Lower lobe of right lung (tissue), 2 donors: ENCODE data around the gene PCBP3. TPM values are rescaled to one million over a fixed set of nuclear protein-coding genes. Genes with fewer than 3 reads are reported as not detected.
A peak's percentile ranks its signal among the peaks of the same experiment; 100 is the strongest.

Experiments
- ATAC-seq, 2 donors: fragments of 200-7000 bp; cut with Tn5 transposase; one replicate each; pipeline ENCODE4 v1.9.1; 2020 to 2022; ENCODE audit warnings: mild to moderate bottlenecking in 2 of 2, moderate library complexity in 2 of 2
- DNase-seq: peaks from one replicate; pipeline ENCODE4 v3.0.0-alpha.2; 2020
- H3K27ac ChIP-seq: fragments of 200-600 bp; one replicate; pipeline ENCODE4 v1.8.0; 2022
- H3K27me3 ChIP-seq: fragments of 200-600 bp; one replicate; pipeline ENCODE4 v1.8.0; 2022; ENCODE audit warnings: low read depth
- H3K36me3 ChIP-seq: fragments of 200-600 bp; one replicate; pipeline ENCODE4 v1.8.0; 2022; ENCODE audit warnings: mild to moderate bottlenecking
- H3K4me1 ChIP-seq: fragments of 200-600 bp; one replicate; pipeline ENCODE4 v1.8.0; 2022
- H3K4me3 ChIP-seq: fragments of 200-600 bp; one replicate; pipeline ENCODE4 v1.8.0; 2022; ENCODE audit warnings: mild to moderate bottlenecking
- H3K9me3 ChIP-seq: fragments of 200-600 bp; one replicate; pipeline ENCODE4 v1.8.0; 2022
- CTCF ChIP-seq: fragments of 200-600 bp; IDR thresholded peaks from one replicate; pipeline ENCODE4 v1.8.0; 2022; ENCODE audit warnings: antibody characterized with exemption, mild to moderate bottlenecking
- intact Hi-C: fragments of 100-400 bp; cut with DNase I; formaldehyde crosslinking; loops from one replicate; pipeline ENCODE4 v1.11.0; 2022
- total RNA-seq: library from RNA; stranded (reverse); fragmentation: NEBNext Ultra II Directional; extraction: Animal tissue kit (Norgen Biotek cat#: 25700); gene quantifications from one replicate; pipeline ENCODE4 v1.2.1, GENCODE V29; 2021
- donor health status: DM: no; HTN: yes; CAD: no; lungs with severe emphysema.

The PCBP3 gene
- total RNA-seq, 1 donor from 2014 or later = 4.5 TPM

- DNase-seq = peak; percentile 79
- peaks cover 3% of the 10 kb centered on the region for H3K27me3 ChIP-seq
Observed at GRCh38 chr21:45820171-45821091, 176.9 kb downstream of the PCBP3 start.

GRCh38 chr21:45821315-45821962, 177.9 kb downstream of the PCBP3 start:
- H3K36me3 ChIP-seq = no peaks in the 10 kb centered on the region
- H3K4me1 ChIP-seq = no peaks in the 10 kb centered on the region
- no peak overlapping the region for H3K4me3 ChIP-seq
- H3K27ac ChIP-seq = no peak overlapping the region
- H3K27me3 ChIP-seq = peaks cover 3% of the 10 kb centered on the region
- ATAC-seq (no peak), DNase-seq (no peak)
- intact Hi-C loops = no loop called here
- TF ChIP-seq CTCF = no peak
- H3K9me3 ChIP-seq = no peaks in the 10 kb centered on the region

More at GRCh38 chr21:45820171-45821091, 176.9 kb downstream of the PCBP3 start:
- peak; percentile 87 for ATAC-seq
- Histone ChIP-seq H3K36me3 (no peaks in the 10 kb centered on the region), H3K27ac (no peak overlapping the region), H3K4me3 (no peak overlapping the region), H3K9me3 (no peaks in the 10 kb centered on the region), H3K4me1 (no peaks in the 10 kb centered on the region)
- peak; percentile 76 for TF ChIP-seq CTCF
- intact Hi-C loops = no loop called here

GRCh38 chr21:45821998-45822397, 178.5 kb downstream of the PCBP3 start:
- Histone ChIP-seq H3K27me3 (peaks cover 3% of the 10 kb centered on the region), H3K27ac (no peak overlapping the region), H3K4me1 (no peaks in the 10 kb centered on the region), H3K9me3 (no peaks in the 10 kb centered on the region), H3K36me3 (no peaks in the 10 kb centered on the region), H3K4me3 (no peak overlapping the region)
- no peak for TF ChIP-seq CTCF
- DNase-seq = no peak
- intact Hi-C loops = no loop called here
- no peak for ATAC-seq

- DNase-seq = no peak
- Histone ChIP-seq H3K36me3 (no peaks in the 10 kb centered on the region), H3K4me1 (no peaks in the 10 kb centered on the region), H3K27ac (no peak overlapping the region), H3K27me3 (no peaks in the 10 kb centered on the region), H3K4me3 (no peak overlapping the region), H3K9me3 (no peaks in the 10 kb centered on the region)
- intact Hi-C loops = no loop called here
- ATAC-seq = no peak
- no peak for TF ChIP-seq CTCF
Observed at GRCh38 chr21:45822429-45823099, 179.0 kb downstream of the PCBP3 start.

- no peak for TF ChIP-seq CTCF
- Histone ChIP-seq H3K9me3 (no peaks in the 10 kb centered on the region), H3K27me3 (no peaks in the 10 kb centered on the region), H3K4me1 (no peaks in the 10 kb centered on the region), H3K4me3 (no peak overlapping the region), H3K27ac (no peak overlapping the region), H3K36me3 (no peaks in the 10 kb centered on the region)
- intact Hi-C loops = no loop called here
- ATAC-seq (no peak), DNase-seq (no peak)
Observed at GRCh38 chr21:45823100-45823681, 179.7 kb downstream of the PCBP3 start.
